PFSK-1 (cell line): Measurements from ENCODE around the gene IFNA5.

Experiments used
- FOXP2 ChIP-seq: optimal IDR thresholded peaks from 2 replicates; pipeline ENCODE3; 2011; ENCODE audit warnings: borderline replicate concordance, control low read depth, inconsistent platforms; ENCODE audit not compliant: insufficient read depth; ENCODE audit errors: extremely low read length, extremely low read depth
- POLR2AphosphoS5 ChIP-seq: IDR thresholded peaks from 2 replicates; pipeline ENCODE4 v1.6.1; 2012; ENCODE audit warnings: low read depth, mild to moderate bottlenecking, control low read depth, low read length, moderate library complexity
- SIN3A ChIP-seq: IDR thresholded peaks from 2 replicates; pipeline ENCODE4 v1.6.1; 2012; ENCODE audit warnings: mild to moderate bottlenecking, low read length, moderate library complexity, borderline replicate concordance; ENCODE audit not compliant: insufficient read depth
- TAF1 ChIP-seq: IDR thresholded peaks from 2 replicates; pipeline ENCODE4 v1.6.1; 2012; ENCODE audit warnings: low read length, control low read depth, borderline replicate concordance; ENCODE audit not compliant: insufficient read depth
- TF ChIP-seq, protein P1 (sequence below), 2 experiments: IDR thresholded peaks; 2 replicates each; pipeline versions ENCODE4 v1.6.1 to v1.8.0; 2011 to 2012; ENCODE audit warnings: low read depth in 2 of 2, low read length in 2 of 2, control low read depth in 1 of 2, inconsistent platforms in 1 of 2, mild to moderate bottlenecking in 1 of 2, moderate library complexity in 1 of 2; ENCODE audit not compliant: insufficient read depth in 1 of 2

- TF ChIP-seq TAF1, result no peak
- TF ChIP-seq POLR2AphosphoS5, result no peak
- TF ChIP-seq, protein P1, sequence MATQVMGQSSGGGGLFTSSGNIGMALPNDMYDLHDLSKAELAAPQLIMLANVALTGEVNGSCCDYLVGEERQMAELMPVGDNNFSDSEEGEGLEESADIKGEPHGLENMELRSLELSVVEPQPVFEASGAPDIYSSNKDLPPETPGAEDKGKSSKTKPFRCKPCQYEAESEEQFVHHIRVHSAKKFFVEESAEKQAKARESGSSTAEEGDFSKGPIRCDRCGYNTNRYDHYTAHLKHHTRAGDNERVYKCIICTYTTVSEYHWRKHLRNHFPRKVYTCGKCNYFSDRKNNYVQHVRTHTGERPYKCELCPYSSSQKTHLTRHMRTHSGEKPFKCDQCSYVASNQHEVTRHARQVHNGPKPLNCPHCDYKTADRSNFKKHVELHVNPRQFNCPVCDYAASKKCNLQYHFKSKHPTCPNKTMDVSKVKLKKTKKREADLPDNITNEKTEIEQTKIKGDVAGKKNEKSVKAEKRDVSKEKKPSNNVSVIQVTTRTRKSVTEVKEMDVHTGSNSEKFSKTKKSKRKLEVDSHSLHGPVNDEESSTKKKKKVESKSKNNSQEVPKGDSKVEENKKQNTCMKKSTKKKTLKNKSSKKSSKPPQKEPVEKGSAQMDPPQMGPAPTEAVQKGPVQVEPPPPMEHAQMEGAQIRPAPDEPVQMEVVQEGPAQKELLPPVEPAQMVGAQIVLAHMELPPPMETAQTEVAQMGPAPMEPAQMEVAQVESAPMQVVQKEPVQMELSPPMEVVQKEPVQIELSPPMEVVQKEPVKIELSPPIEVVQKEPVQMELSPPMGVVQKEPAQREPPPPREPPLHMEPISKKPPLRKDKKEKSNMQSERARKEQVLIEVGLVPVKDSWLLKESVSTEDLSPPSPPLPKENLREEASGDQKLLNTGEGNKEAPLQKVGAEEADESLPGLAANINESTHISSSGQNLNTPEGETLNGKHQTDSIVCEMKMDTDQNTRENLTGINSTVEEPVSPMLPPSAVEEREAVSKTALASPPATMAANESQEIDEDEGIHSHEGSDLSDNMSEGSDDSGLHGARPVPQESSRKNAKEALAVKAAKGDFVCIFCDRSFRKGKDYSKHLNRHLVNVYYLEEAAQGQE (IDR thresholded peaks at IDR 0.05; ENCODE audit: insufficient read depth in 1 of 2, low read depth in 2 of 2, low read length in 2 of 2), result no peak
- TF ChIP-seq SIN3A, result no peak
- no peak for TF ChIP-seq FOXP2
Observed at GRCh38 chr9:21314152-21314551, 9.0 kb upstream of the IFNA5 start.
